Large intestine (tissue), 3 donors: ENCODE results near the gene MORC4. TPM values are rescaled to one million over a fixed set of nuclear protein-coding genes. Genes with fewer than 3 reads are reported as not detected.
A peak's percentile ranks its signal among the peaks of the same experiment; 100 is the strongest.

ENCODE experiments used
- DNase-seq, 2 donors: peaks; one replicate each; pipeline versions ENCODE4 v3.0.0 to v3.0.0-alpha.2; 2013
- H3K27ac ChIP-seq: one replicate; pipeline ENCODE4 v1.5.1; 2013; ENCODE audit warnings: low read length
- H3K27me3 ChIP-seq: 2 replicates; pipeline ENCODE4 v1.6.1; 2013; ENCODE audit warnings: low read length; ENCODE audit not compliant: control insufficient read depth, insufficient read depth
- H3K36me3 ChIP-seq: 2 replicates; pipeline ENCODE4 v1.6.1; 2013; ENCODE audit warnings: low read length; ENCODE audit not compliant: control insufficient read depth, insufficient read depth
- H3K4me1 ChIP-seq: one replicate; pipeline ENCODE4 v1.6.1; 2013; ENCODE audit warnings: low read length; ENCODE audit not compliant: control insufficient read depth, insufficient read depth
- H3K4me3 ChIP-seq: one replicate; pipeline ENCODE4 v1.5.1; 2013; ENCODE audit warnings: low read length
- H3K9me3 ChIP-seq: one replicate; pipeline ENCODE4 v1.6.1; 2013; ENCODE audit warnings: mild to moderate bottlenecking, low read depth, low read length, moderate library complexity; ENCODE audit not compliant: control insufficient read depth
- WGBS: methylation state at CpG from one replicate; pipeline ENCODE4 v1.1.5; 2013; ENCODE audit warnings: low lambda C conversion rate; ENCODE audit not compliant: insufficient coverage; 5-methylcytosine and 5-hydroxymethylcytosine counted together
- polyA plus RNA-seq: library from polyadenylated mRNA; unstranded; fragments of 120-200 nt; gene quantifications from one replicate; pipeline ENCODE4 v1.2.1, GENCODE V29; 2013

The MORC4 gene
- polyA plus RNA-seq, 1 donor, result 15.2 TPM

DNA sequence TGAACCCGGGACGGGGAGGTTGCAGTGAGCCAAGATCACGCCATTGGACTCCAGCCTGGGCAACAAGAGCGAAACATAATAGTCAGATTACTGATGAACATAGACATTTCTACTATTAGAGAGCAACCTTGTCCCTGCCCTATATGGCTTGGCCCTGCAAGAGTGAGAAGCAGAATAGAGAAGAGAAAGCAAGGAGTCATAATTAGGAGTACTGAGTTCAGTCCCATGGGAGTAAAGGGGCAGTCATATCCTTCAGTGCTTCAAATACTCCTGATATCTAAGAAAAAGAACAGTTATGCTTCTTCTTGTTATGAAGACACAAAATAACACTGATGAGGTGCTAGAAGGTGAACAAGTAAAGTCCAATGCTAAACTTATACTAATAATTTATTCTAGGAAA lies 46.0 kb downstream of the MORC4 start:
- Histone ChIP-seq H3K4me1 (peaks cover 21% of the 10 kb centered on the region), H3K4me3 (no peak overlapping the region), H3K9me3 (no peaks in the 10 kb centered on the region), H3K36me3 (peaks cover 8% of the 10 kb centered on the region), H3K27me3 (no peaks in the 10 kb centered on the region), H3K27ac (no peak overlapping the region)
- DNase-seq, result no peak
- WGBS, result no CpG with 5 or more reads among the region's 4 CpGs

DNA sequence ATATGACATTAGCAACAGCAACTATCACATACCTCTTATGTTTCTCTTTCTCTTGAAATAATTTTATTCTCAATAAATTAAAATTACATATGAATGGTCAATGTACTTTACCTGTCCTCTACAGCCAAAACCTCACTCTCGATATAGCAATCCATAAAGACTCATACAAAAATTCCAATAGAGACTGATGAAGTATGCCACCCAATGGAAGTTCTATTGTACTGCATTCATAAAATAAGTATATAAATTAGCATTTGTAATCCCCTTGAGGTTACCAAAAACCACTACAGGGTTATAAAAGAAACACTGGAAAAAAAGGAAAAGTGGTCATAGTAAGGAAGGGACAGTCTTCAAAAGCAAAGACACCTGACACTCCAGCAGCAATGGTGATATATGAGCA lies 47.0 kb downstream of the MORC4 start:
- WGBS, result 20% methylated on average over 1 of the region's 1 CpG

DNA sequence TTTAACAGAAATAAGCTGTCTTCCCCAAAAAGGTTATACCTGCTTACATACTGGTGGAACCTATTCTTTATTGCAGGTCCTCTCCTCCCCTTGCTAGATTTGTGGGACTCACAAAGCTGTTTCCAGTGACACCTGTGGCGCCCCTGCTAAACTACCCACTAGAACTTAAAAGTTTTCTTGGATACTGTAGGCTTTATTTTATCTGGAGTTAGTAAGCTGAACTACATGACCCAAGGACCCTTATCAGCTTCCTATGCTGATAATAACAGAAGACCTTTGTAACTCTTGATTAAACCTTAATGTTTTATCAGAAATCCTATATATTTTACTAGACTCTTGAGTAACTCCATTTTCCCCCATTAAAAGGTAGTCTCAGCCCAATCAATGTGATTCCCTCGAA lies 47.5 kb downstream of the MORC4 start:
- H3K4me1 ChIP-seq, result peaks cover 21% of the 10 kb centered on the region
- peak overlapping the region; percentile 50 for H3K27ac ChIP-seq
- H3K27me3 ChIP-seq, result no peaks in the 10 kb centered on the region
- H3K36me3 ChIP-seq, result peaks cover 5% of the 10 kb centered on the region
- WGBS, result no CpG with 5 or more reads among the region's 2 CpGs
- peak in 1 of 2 donors; percentile 64 for DNase-seq
- no peak overlapping the region for H3K4me3 ChIP-seq
- H3K9me3 ChIP-seq, result no peaks in the 10 kb centered on the region

More for the DNA sequence above, 47.0 kb downstream of the MORC4 start:
- peaks cover 8% of the 10 kb centered on the region for H3K36me3 ChIP-seq
- H3K4me1 ChIP-seq, result peaks cover 21% of the 10 kb centered on the region
- H3K4me3 ChIP-seq, result no peak overlapping the region
- no peaks in the 10 kb centered on the region for H3K9me3 ChIP-seq
- peak overlapping the region; percentile 50 for H3K27ac ChIP-seq
- H3K27me3 ChIP-seq, result no peaks in the 10 kb centered on the region
- no peak for DNase-seq

DNA sequence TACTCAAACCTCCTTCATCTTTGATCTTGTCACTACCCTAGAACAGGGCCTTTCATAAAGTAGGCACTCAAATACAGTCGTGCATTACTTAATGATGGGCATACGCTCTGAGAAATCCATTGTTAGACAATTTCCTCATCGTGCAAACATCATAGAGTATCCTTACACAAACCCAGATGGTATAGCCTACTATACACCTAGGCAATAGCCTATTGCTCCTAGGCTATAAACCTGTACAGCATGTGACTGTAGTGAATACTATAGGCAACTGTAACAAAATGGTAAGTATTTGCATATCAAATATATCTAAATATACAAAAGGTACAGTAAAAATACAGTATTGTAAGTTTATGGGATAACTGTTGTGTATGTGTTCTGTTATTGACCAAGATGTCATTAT lies 47.9 kb downstream of the MORC4 start:
- Histone ChIP-seq H3K4me1 (peaks cover 21% of the 10 kb centered on the region), H3K9me3 (no peaks in the 10 kb centered on the region), H3K4me3 (no peak overlapping the region), H3K27ac (peak overlapping the region; percentile 50), H3K36me3 (peaks cover 5% of the 10 kb centered on the region), H3K27me3 (no peaks in the 10 kb centered on the region)
- WGBS, result no CpG with 5 or more reads among the region's 3 CpGs
- DNase-seq, result no peak

DNA sequence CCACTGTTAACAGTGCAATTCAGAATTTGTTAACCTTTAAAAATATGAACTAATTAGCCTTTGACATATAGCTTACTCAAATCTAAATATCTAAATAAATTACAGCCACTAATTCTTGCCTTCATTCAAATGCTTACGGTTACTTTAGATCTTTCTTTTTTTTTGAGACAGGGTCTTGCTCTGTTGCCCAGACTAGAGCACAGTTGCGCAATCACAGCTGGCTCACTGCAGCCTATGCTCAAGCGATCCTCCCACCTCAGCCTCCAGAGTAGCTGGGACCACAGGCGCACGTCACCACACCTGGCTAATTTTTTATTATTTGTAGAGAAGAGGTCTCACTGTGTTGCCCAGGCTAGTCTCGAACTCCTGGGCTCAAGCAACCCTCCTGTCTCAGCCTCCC lies 48.8 kb downstream of the MORC4 start:
- no peaks in the 10 kb centered on the region for H3K27me3 ChIP-seq
- peaks cover 21% of the 10 kb centered on the region for H3K4me1 ChIP-seq
- no peak for DNase-seq
- no peak overlapping the region for H3K4me3 ChIP-seq
- peaks cover under 1% of the 10 kb centered on the region for H3K36me3 ChIP-seq
- no peaks in the 10 kb centered on the region for H3K9me3 ChIP-seq
- peak overlapping the region; percentile 17 for H3K27ac ChIP-seq
- no CpG with 5 or more reads among the region's 6 CpGs for WGBS

DNA sequence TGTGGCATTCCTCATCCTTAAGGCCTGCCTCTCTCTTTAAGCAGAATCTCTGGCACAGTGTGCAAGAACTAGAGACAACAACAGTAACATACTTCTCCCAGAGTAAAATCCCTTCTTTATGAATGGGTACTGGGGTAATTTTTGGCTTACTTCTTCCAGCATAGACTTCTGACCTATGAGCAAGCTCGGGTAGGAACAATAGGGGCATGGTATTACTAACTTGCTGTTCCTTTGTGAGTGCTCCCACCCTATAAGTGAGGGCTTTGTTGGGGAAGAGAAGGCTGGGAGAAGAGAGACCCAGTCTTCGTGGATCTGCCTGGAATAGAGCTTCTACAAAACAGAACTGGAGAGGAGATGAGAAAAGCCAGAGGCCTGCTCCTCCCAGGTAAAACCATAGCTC lies 49.6 kb downstream of the MORC4 start:
- WGBS, result no CpG with 5 or more reads among the region's 2 CpGs
- Histone ChIP-seq H3K27ac (no peak overlapping the region), H3K9me3 (no peaks in the 10 kb centered on the region), H3K36me3 (no peaks in the 10 kb centered on the region), H3K4me3 (no peak overlapping the region), H3K27me3 (no peaks in the 10 kb centered on the region), H3K4me1 (peaks cover 21% of the 10 kb centered on the region)
- no peak for DNase-seq

DNA sequence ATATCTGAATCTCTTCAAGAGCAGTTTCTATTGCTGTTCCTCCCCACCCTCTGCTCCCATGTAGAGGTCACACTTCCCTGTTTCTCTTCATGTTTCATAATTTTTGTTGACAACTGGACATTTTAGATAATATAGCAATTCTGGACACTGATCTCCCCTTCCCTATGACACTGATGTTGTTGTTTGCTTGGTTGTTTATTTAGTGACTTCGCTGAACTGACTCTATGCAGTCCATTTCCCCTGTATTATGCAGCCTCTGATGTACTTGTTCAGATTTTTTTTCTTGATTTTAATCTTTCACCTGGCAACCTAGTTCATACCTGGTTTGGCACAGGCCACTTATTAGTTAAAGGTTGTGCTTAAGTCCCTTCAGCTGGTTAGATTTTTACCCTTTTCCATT lies 50.6 kb downstream of the MORC4 start:
- Histone ChIP-seq H3K4me1 (peaks cover 18% of the 10 kb centered on the region), H3K9me3 (no peaks in the 10 kb centered on the region), H3K36me3 (no peaks in the 10 kb centered on the region), H3K4me3 (no peak overlapping the region), H3K27ac (no peak overlapping the region), H3K27me3 (no peaks in the 10 kb centered on the region)
- no peak for DNase-seq
- WGBS, result no CpG with 5 or more reads among the region's 1 CpG

DNA sequence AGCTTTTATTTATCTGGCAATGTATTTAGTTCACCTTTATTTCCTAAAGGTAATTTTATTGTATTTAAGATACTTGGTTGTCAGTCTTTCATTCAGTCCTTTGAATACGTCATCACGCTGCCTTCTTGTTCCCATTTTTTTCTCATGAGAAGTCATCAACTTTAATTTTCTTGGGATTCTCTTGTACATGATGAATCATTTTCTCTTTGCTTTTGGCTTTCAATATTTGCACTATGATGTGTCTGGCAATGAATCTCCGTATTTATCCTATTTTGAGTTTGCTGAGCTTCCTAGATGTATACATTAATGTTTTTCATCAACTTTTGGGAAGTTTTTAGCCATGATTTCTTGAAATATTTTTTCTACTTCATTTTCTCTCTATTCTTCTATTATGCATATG lies 51.4 kb downstream of the MORC4 start:
- Histone ChIP-seq H3K9me3 (no peaks in the 10 kb centered on the region), H3K36me3 (no peaks in the 10 kb centered on the region), H3K4me1 (peaks cover 18% of the 10 kb centered on the region), H3K27ac (no peak overlapping the region), H3K27me3 (no peaks in the 10 kb centered on the region), H3K4me3 (no peak overlapping the region)
- 100% methylated on average over 1 of the region's 3 CpGs for WGBS
- DNase-seq, result no peak

DNA sequence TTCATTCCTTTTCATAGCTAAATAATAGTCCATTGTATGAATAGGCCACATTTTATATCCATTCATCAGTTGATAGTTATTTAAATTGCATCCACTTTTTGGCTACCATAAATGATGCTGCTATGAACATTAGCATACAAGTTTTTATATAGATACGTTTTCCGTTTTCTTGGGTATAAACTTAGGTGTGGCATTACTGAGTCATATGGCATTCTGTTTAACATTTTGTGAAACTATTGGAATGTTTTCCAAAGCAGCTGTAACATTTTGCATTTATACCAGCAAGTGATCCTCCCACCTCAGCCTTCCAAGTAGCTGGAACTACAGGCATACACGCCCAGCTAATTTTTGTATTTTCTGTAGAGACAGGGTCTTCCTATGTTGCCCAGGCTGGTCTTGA lies 53.5 kb downstream of the MORC4 start:
- no peaks in the 10 kb centered on the region for H3K27me3 ChIP-seq
- peaks cover 14% of the 10 kb centered on the region for H3K4me1 ChIP-seq
- H3K27ac ChIP-seq, result no peak overlapping the region
- no peak for DNase-seq
- H3K9me3 ChIP-seq, result no peaks in the 10 kb centered on the region
- H3K36me3 ChIP-seq, result peaks cover 11% of the 10 kb centered on the region
- no CpG with 5 or more reads among the region's 3 CpGs for WGBS
- no peak overlapping the region for H3K4me3 ChIP-seq

DNA sequence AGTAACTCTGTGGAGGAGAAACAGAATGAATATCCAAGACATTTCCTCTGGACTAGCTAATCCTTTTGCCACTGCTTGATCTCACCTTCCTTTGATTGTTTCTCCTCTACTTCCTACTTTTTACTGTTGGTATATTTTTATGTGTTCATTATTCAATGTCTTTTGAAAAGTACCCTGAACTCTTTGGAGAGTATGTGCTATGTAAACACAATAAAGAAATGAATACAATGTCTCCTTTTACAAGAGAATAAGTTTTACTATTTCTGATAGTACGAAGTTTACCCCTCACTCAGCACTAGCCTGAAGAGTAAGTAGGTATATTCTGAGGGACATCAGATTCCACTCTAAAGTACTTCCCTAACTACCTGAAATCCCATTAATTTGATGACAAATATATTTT lies 59.9 kb downstream of the MORC4 start:
- H3K27me3 ChIP-seq, result no peaks in the 10 kb centered on the region
- peaks cover 4% of the 10 kb centered on the region for H3K4me1 ChIP-seq
- no peaks in the 10 kb centered on the region for H3K9me3 ChIP-seq
- peaks cover 16% of the 10 kb centered on the region for H3K36me3 ChIP-seq
- H3K4me3 ChIP-seq, result no peak overlapping the region
- no peak overlapping the region for H3K27ac ChIP-seq
- DNase-seq, result no peak
- WGBS, result no CpG with 5 or more reads among the region's 1 CpG

DNA sequence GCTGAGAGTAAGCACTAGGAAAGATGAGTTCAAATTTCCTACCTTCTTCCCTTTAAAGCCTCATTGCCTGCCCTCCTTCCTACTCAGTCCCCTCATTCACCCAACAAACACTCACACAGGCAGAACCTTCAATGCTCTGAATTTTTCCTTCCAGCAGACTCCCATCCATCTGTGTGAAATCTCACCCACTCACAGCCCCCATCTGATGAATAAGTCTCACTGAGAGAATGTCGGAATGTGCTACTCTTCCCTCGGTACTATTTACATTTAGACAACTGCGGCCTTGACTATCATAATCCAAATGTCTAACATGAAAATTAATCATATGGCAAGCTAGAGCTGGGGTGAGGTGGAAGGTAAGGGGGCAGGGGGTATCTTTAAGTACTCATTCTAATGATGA lies 60.4 kb downstream of the MORC4 start:
- H3K36me3 ChIP-seq, result peaks cover 16% of the 10 kb centered on the region
- H3K4me3 ChIP-seq, result no peak overlapping the region
- no peaks in the 10 kb centered on the region for H3K9me3 ChIP-seq
- H3K27ac ChIP-seq, result no peak overlapping the region
- WGBS, result no CpG with 5 or more reads among the region's 3 CpGs
- no peak for DNase-seq
- H3K27me3 ChIP-seq, result no peaks in the 10 kb centered on the region
- peaks cover 5% of the 10 kb centered on the region for H3K4me1 ChIP-seq
